IPS-15b (cell line): Measurements from ENCODE around the gene ANAPC1.
"Not testable (repeated sequence)": the region's sequence is repeated elsewhere in the genome, so short reads cannot be mapped to it uniquely, and the experiment has no call there.

ENCODE experiments used
- H3K27me3 ChIP-seq: one replicate; pipeline ENCODE4 v1.6.1; 2013; ENCODE audit warnings: low read length; ENCODE audit not compliant: control insufficient read depth, insufficient read depth
- H3K36me3 ChIP-seq: one replicate; pipeline ENCODE4 v1.6.1; 2013; ENCODE audit warnings: low read length; ENCODE audit not compliant: control insufficient read depth, insufficient read depth
- H3K4me1 ChIP-seq: one replicate; pipeline ENCODE4 v1.6.1; 2013; ENCODE audit warnings: mild to moderate bottlenecking, low read length; ENCODE audit not compliant: control insufficient read depth, insufficient read depth
- H3K4me3 ChIP-seq: one replicate; pipeline ENCODE4 v1.5.1; 2013; ENCODE audit warnings: low read depth, low read length
- H3K9ac ChIP-seq: one replicate; pipeline ENCODE4 v1.6.1; 2013; ENCODE audit warnings: low read depth, mild to moderate bottlenecking, low read length
- H3K9me3 ChIP-seq: one replicate; pipeline ENCODE4 v1.6.1; 2013; ENCODE audit warnings: mild to moderate bottlenecking, low read length; ENCODE audit not compliant: control insufficient read depth, insufficient read depth

Gene ANAPC1

DNA sequence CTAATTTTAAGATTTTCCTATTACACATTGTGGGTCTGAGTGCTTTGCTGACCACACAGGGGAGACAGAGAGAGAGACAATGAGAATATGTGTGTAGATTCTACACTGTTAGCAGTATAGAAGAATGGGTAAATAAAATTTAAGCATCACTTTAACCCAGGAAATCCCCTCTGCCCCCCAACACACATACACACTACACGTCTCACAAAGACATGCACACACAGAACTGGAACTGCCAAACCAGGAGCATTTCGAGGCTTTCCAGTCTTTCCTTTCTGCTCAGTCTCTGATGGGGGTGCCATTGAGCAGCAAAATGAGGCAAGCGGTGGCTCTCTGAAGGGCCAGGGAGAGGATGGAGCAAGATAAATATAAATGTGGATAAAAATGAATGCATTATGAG lies 16.9 kb upstream of the ANAPC1 start:
- Histone ChIP-seq H3K4me1 (peaks cover 7% of the 10 kb centered on the region), H3K27me3 (peaks cover 30% of the 10 kb centered on the region), H3K4me3 (no peak overlapping the region), H3K9me3 (no peaks in the 10 kb centered on the region), H3K36me3 (no peaks in the 10 kb centered on the region), H3K9ac (no peak overlapping the region)

DNA sequence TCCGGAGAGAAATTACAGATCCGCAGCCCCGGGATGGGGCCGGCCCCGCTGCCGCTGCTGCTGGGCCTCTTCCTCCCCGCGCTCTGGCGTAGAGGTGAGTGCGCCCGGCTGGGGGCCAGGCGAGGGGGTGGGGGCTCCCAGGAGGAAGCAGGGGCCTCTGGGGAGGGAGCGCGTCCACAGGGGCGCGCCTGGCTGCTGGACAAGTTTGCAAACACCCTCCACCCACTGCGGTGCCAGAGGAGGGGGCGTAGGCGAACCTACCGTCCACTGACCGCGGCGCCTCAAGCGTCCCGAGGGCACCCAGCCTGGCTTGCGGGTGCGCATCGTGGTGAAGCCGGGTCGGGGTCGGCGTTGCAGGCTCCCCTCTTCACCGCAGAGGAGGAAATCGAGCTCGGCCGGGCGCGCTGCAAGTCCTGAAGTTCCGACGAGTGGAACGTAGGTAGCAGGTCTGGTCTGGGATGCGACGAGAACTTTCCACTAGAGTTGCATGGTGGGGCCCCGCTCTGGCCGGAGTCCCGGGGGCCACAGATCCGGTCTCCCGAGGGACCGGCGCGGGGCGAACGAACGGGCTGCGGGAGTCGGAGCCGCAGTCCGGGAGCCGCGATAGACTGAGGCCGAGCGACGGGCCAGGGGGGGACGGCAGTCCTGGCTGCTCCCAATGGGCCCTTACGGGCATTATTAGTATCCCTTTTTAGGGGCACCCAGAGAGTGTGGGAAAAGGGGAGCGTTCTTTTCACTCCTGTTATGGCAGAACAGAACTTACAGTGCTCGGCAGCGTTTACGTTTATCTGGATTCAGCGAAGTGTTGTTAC lies 14.9 kb upstream of the ANAPC1 start:
- Histone ChIP-seq H3K36me3 (no peaks in the 10 kb centered on the region), H3K4me1 (peaks cover 6% of the 10 kb centered on the region), H3K27me3 (peaks cover 30% of the 10 kb centered on the region), H3K4me3 (peak overlapping the region; percentile 85), H3K9me3 (no peaks in the 10 kb centered on the region), H3K9ac (peak overlapping the region; percentile 42)

DNA sequence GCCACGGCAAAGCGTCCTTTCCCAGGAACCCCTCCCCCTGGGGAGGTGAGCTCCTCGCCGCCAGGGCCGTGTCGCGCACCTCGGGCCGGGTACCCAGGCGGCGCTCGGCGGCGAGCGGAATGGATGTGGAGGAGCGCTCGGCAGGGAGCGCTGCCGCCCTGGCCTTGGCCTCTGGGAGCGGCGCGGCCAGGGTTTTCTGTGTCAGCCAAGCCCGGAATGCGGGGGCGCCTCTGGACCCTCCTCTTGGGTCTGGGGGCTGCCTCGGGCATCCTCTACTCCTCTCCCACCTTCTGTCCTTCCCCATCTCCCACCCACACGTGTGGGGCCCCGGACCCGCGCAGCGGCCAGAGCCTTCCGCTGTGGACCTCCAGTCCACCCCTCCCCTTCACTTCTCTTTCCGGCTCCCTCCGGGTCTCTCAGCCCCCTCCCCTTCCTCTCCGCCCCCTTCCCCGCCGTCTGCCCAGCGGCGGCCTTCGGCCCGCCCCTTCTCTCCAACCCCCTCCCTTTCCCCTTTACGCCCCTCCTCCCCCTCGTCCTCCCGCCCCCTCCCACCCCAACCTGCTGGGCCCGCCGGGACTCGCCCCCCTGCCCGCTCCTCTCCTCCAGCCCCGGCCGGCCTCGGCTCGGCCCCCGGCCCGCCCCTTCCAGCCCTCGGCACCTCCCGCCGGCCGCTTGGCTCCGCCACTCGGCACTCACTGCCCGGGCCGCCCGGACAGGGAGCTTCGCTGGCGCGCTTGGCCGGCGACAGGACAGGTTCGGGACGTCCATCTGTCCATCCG lies 14.1 kb upstream of the ANAPC1 start, which contains the start of gene MERTK:
MERTK (plus strand) TSS at position 684 of the 779 bp plus-strand sequence. CDS start 129 bp downstream, outside the sequence.
- Histone ChIP-seq H3K4me1 (peaks cover 2% of the 10 kb centered on the region), H3K36me3 (no peaks in the 10 kb centered on the region), H3K9me3 (no peaks in the 10 kb centered on the region), H3K9ac (peak within 1 kb of the TSS; percentile 70), H3K4me3 (peak within 1 kb of the TSS; percentile 85), H3K27me3 (peaks cover 30% of the 10 kb centered on the region)

DNA sequence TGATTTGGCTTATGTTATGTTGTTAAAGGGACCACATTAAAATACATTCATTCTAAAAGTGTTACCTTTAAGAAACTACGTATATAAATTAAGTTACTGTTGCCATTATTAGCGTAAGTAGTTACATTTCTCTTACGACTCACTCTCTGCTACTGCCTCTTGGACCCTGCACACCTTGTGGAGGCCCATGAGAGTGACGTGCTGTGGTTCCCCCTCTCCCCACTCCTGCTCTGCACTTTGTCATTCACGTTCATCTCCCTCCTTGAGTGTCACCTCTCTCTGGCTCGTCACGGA lies 13.6 kb upstream of the ANAPC1 start:
- Histone ChIP-seq H3K4me1 (peaks cover 2% of the 10 kb centered on the region), H3K4me3 (peak overlapping the region; percentile 76), H3K36me3 (no peaks in the 10 kb centered on the region), H3K27me3 (peaks cover 30% of the 10 kb centered on the region), H3K9me3 (no peaks in the 10 kb centered on the region), H3K9ac (peak overlapping the region; percentile 70)

DNA sequence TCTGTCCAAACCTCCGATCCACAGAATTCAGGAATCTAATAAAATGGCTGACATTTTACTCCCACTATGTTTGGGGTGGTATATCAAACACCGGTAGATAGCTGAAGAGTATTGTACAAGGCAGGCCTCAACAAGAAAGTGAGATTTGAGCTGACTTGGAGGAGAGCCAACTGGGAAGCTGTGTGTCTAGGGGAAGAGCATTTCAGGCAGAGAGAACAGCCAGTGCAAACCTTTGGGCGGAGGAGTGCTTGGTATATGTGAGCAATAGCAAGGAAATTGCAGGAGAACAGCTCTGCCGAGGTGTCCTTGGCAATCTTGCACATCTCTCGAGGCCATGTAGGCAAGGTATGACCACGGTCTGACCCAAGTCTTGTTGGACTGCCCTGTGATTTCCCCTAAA lies 12.6 kb upstream of the ANAPC1 start:
- Histone ChIP-seq H3K27me3 (peaks cover 30% of the 10 kb centered on the region), H3K4me3 (no peak overlapping the region), H3K9me3 (no peaks in the 10 kb centered on the region), H3K4me1 (peaks cover 2% of the 10 kb centered on the region), H3K9ac (no peak overlapping the region), H3K36me3 (no peaks in the 10 kb centered on the region)

DNA sequence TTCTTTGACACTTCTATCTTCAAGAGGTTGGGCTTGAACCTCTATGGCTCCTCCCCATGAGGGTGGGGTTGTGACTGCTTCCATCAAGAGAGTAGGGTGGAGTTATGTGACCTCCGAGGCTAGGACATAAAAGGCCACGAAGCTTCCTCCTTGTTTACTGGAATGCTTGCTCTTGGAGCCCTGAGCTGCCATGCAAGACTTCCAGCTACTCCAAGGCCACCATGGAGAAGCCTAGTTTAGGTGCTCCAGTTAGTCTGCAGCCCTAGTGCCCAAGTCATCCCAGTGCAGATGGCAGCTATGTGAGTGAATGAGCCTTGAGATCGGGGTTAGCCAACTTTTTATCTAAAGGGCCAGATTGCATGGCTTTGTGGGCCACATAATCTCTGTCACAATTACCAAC lies 12.0 kb upstream of the ANAPC1 start:
- H3K9ac ChIP-seq = no peak overlapping the region
- no peak overlapping the region for H3K4me3 ChIP-seq
- no peaks in the 10 kb centered on the region for H3K9me3 ChIP-seq
- peaks cover 2% of the 10 kb centered on the region for H3K4me1 ChIP-seq
- H3K36me3 ChIP-seq = no peaks in the 10 kb centered on the region
- H3K27me3 ChIP-seq = peaks cover 30% of the 10 kb centered on the region

DNA sequence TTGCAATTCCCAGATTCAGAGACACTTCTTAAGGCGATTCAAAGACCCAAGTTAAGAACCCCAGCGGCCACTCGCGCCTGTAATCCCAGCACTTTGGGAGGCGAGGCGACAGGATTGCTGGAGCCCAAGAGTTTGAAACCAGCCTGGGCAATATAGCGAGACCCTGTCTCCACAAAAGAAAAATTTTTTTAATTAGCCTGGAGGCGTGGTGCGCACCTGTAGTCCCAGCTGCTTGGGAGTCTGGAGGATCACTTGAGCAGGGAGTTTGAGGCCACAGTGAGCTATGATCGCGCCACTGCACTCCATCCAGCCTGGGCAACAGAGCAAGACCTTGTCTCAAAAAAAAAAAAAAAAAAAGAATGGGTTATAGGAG lies 585 bp upstream of the ANAPC1 start:
- Histone ChIP-seq H3K4me3 (peak overlapping the region; percentile 96), H3K9me3 (no peaks in the 10 kb centered on the region), H3K4me1 (no peaks in the 10 kb centered on the region), H3K27me3 (no peaks in the 10 kb centered on the region), H3K36me3 (no peaks in the 10 kb centered on the region), H3K9ac (peak overlapping the region; percentile 97)

DNA sequence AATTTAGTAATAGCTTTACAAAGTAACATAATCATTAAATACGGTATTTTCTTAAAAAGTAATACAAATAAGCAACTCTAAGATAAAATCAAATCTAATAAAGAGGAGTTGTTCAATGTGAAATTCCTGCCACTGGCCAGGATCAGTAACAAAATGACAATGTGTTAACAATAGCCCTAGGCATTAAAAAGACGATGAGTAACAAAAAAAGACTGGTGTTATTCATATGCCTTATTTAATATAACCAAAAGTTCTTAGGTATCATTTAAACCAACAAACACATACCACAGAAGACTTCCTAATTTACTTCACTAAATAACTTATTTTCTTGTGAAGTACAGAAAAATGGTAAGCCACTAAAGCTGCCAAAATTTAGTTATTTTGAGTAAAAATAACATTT lies 11.2 kb downstream of the ANAPC1 start:
- H3K4me1 ChIP-seq, H3K36me3 ChIP-seq, H3K4me3 ChIP-seq, H3K9ac ChIP-seq, H3K27me3 ChIP-seq, H3K9me3 ChIP-seq: not testable (repeated sequence)

DNA sequence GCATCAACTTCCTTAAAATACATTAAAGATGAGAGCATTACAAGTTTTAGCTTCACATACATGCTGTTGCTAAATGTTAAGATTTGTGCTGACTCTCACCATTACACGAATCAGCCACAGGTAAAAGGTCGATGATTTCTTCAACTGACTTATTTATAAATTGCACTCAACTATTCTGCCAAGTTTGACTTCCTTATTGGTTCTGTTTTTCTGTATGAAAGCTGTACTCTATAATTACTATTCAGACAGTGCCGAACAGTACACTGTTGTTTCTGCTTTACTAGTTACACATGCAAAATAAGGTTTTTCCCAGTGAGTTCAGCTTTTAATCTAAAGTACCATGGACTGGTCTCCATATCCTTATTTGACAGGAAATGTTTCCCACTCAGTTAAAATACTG lies 18.9 kb downstream of the ANAPC1 start:
- not testable (repeated sequence) for H3K4me1 ChIP-seq, H3K27me3 ChIP-seq, H3K9ac ChIP-seq, H3K36me3 ChIP-seq, H3K9me3 ChIP-seq, H3K4me3 ChIP-seq

DNA sequence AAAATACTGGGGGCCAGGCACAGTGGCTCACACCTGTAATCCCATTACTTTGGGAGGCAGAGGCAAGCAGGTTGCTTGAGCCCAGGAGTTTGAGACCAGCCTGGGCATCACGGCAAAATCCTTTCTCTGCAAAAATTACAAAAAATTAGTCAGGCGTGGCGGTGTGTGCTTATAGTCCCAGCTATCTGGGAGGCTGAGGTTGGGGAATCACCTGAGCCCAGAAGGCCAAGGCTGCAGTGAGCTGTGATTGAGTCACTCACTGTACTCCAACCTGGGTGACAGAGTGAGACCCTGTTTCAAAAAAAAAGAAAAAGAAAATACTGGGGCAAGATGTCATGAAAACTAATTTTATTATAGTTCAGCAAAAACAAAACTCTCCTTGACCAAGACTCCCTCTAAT lies 24.0 kb downstream of the ANAPC1 start:
- not testable (repeated sequence) for H3K27me3 ChIP-seq, H3K9me3 ChIP-seq, H3K9ac ChIP-seq, H3K4me1 ChIP-seq, H3K36me3 ChIP-seq, H3K4me3 ChIP-seq

DNA sequence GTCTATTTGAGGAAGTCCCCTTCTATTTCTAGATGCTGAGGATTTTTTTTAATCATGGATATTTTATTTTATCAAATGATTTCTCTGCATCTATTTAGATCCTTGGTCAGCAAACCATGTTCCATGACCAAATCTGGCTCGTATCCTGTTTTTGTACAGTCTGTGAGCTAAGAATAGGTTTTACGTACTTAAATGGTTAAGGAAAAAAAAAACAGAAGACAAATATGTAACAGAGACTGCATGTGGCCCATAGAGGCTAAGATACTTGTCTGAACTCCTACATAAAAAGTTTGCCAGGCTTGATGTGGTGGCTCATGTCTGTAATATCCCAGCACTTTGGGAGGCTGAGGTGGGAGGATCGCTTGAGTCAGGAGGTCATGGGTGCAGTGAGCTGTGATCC lies 31.4 kb downstream of the ANAPC1 start:
- not testable (repeated sequence) for H3K9ac ChIP-seq, H3K4me3 ChIP-seq, H3K9me3 ChIP-seq, H3K4me1 ChIP-seq, H3K36me3 ChIP-seq, H3K27me3 ChIP-seq

DNA sequence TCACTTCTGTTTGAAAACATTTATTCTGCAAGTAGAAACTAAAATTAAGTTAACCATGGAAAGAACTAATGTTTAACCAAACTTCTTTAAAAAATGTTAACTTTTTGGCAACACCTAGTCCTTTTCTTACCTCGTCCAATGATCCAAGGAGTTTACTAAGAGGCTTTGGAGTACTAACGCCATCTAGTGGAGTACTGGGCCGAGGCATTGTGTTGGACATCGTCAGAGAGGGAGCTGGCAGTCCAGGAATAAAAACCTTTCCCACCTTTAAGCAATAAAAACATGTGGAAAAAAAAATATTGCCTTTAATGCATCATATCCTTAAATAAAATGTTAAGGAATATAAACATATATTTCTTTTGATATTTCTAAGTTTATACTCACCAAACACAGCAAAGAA lies 33.3 kb downstream of the ANAPC1 start:
- H3K4me1 ChIP-seq, H3K36me3 ChIP-seq, H3K4me3 ChIP-seq, H3K27me3 ChIP-seq, H3K9ac ChIP-seq, H3K9me3 ChIP-seq: not testable (repeated sequence)
